Keratinocyte (primary cell): ENCODE measurements around the gene SMYD2. TPM values are rescaled to one million over a fixed set of nuclear protein-coding genes. Genes with fewer than 3 reads are reported as not detected.

Experiments
- DNase-seq: peaks from one replicate; pipeline ENCODE4 v3.0.0-alpha.2; 2011; ENCODE audit warnings: low read depth, missing footprints, low spot score
- FAIRE-seq: peaks from 2 replicates; lab custom pipeline; 2011; peaks lifted over from hg19 to GRCh38; lab: Jason Lieb, UNC
- H2AFZ ChIP-seq: 2 replicates; pipeline ENCODE4 v1.6.0; 2012; ENCODE audit warnings: low read length, control low read depth, inconsistent platforms; ENCODE audit not compliant: control insufficient read depth
- H3K27ac ChIP-seq: 2 replicates; pipeline ENCODE4 v1.5.1; 2011; ENCODE audit warnings: low read length; ENCODE audit not compliant: control insufficient read depth, insufficient read depth
- H3K27me3 ChIP-seq: 3 replicates; pipeline ENCODE4 v1.6.0; 2011; ENCODE audit warnings: low read length; ENCODE audit not compliant: control insufficient read depth, insufficient read depth; ENCODE audit errors: extremely low read depth
- H3K36me3 ChIP-seq, 2 experiments: 2 replicates in 1 of 2; 3 replicates in 1 of 2; pipeline ENCODE4 v1.5.1; 2011; ENCODE audit warnings: low read length in 2 of 2, mild to moderate bottlenecking in 1 of 2; ENCODE audit not compliant: control insufficient read depth in 2 of 2, insufficient read depth in 2 of 2; ENCODE audit errors: extremely low read depth in 1 of 2
- H3K4me1 ChIP-seq: 3 replicates; pipeline ENCODE4 v1.5.1; 2011; ENCODE audit warnings: low read length; ENCODE audit not compliant: control insufficient read depth, insufficient read depth; ENCODE audit errors: extremely low read depth
- H3K4me2 ChIP-seq: 3 replicates; pipeline ENCODE4 v1.6.0; 2011; ENCODE audit warnings: low read depth, low read length; ENCODE audit not compliant: control insufficient read depth, insufficient read depth; ENCODE audit errors: extremely low read depth
- H3K4me3 ChIP-seq, 3 experiments: fragments of 200-600 bp in 1 of 3; sonication (generic) in 1 of 3; 2 replicates in 2 of 3; 3 replicates in 1 of 3; pipeline ENCODE4 v1.5.1; 2011 to 2016; ENCODE audit warnings: low read length in 3 of 3, mild to moderate bottlenecking in 3 of 3, control low read depth in 2 of 3, inconsistent platforms in 1 of 3, low read depth in 1 of 3, mixed read lengths in 1 of 3, mixed run types in 1 of 3, moderate library complexity in 1 of 3; ENCODE audit not compliant: control insufficient read depth in 2 of 3, insufficient read depth in 2 of 3; ENCODE audit errors: extremely low read depth in 1 of 3
- H3K79me2 ChIP-seq: 2 replicates; pipeline ENCODE4 v1.6.0; 2012; ENCODE audit warnings: low read length; ENCODE audit not compliant: control insufficient read depth, insufficient read depth
- H3K9ac ChIP-seq: 3 replicates; pipeline ENCODE4 v1.6.0; 2011; ENCODE audit warnings: low read length; ENCODE audit not compliant: control insufficient read depth, insufficient read depth; ENCODE audit errors: extremely low read depth
- H3K9me1 ChIP-seq: 3 replicates; pipeline ENCODE4 v1.6.0; 2011; ENCODE audit warnings: low read length; ENCODE audit not compliant: control insufficient read depth, insufficient read depth; ENCODE audit errors: extremely low read depth
- H3K9me3 ChIP-seq: 2 replicates; pipeline ENCODE4 v1.5.1; 2012; ENCODE audit warnings: low read depth, low read length; ENCODE audit not compliant: control insufficient read depth
- H4K20me1 ChIP-seq: 3 replicates; pipeline ENCODE4 v1.6.0; 2011; ENCODE audit warnings: low read length; ENCODE audit not compliant: control insufficient read depth, insufficient read depth; ENCODE audit errors: extremely low read depth
- CTCF ChIP-seq, 3 experiments: IDR thresholded peaks in 1 of 3; conservative IDR thresholded peaks in 1 of 3; optimal IDR thresholded peaks in 1 of 3; 2 replicates in 2 of 3; 3 replicates in 1 of 3; pipeline versions ENCODE3 to v1.5.1; 2011; ENCODE audit warnings: low read length in 3 of 3, mild to moderate bottlenecking in 3 of 3, moderate library complexity in 2 of 3, control low read depth in 1 of 3, inconsistent platforms in 1 of 3; ENCODE audit not compliant: insufficient read depth in 2 of 3; ENCODE audit errors: extremely low read depth in 1 of 3
- EZH2 ChIP-seq: IDR thresholded peaks from one replicate; pipeline ENCODE4 v1.6.1; 2012; ENCODE audit warnings: inconsistent platforms, mild to moderate bottlenecking, low read length, moderate library complexity
- dilution Hi-C: fragments of 300-500 bp; cut with MboI; formaldehyde crosslinking; loops from one replicate; pipeline ENCODE4 v1.7.0; 2020; ENCODE audit warnings: low sequenced_read_pairs; ENCODE audit not compliant: extremely low pct_ligation_motif_present
- polyA plus RNA-seq, 5 experiments: library from polyadenylated mRNA; depleted of rRNA in 3 of 5; stranded (reverse) in 3 of 5; stranded (forward) in 1 of 5; unstranded in 1 of 5; fragments of >200 nt; gene quantifications; 1 replicate in 1 of 5; 2 replicates in 3 of 5; 3 replicates in 1 of 5; pipeline versions ENCODE4 v1.2.1 to v1.2.3, GENCODE V29; 2011 to 2012; ENCODE audit warnings: missing spikeins in 2 of 5, low read depth in 1 of 5, low replicate concordance in 1 of 5

Gene SMYD2
- polyA plus RNA-seq, 1 donor (not counting 4 experiments of a cell fraction or from before 2014, with no cell fraction given): 75.5 TPM

- Histone ChIP-seq H2AFZ (no peak overlapping the region), H3K4me3 (no peak overlapping the region), H3K27me3 (no peaks in the 10 kb centered on the region), H3K4me1 (no peaks in the 10 kb centered on the region), H3K4me2 (no peak overlapping the region), H3K27ac (no peak overlapping the region), H3K9ac (no peak overlapping the region), H3K9me3 (no peaks in the 10 kb centered on the region), H3K9me1 (no peaks in the 10 kb centered on the region), H4K20me1 (no peaks in the 10 kb centered on the region), H3K79me2 (no peaks in the 10 kb centered on the region), H3K36me3 (no peaks in the 10 kb centered on the region)
- dilution Hi-C loops: no loop called here
- FAIRE-seq (no peak), DNase-seq (no peak)
- no peak for TF ChIP-seq EZH2
- no peak for TF ChIP-seq CTCF (optimal IDR thresholded peaks at IDR 0.05 in 1 of 3, IDR thresholded peaks at IDR 0.05 in 1 of 3, conservative IDR thresholded peaks at IDR 0.05 in 1 of 3; ENCODE audit: extremely low read depth in 1 of 3, insufficient read depth in 2 of 3, low read length in 3 of 3)
Observed at GRCh38 chr1:214271174-214271858, 9.6 kb upstream of the SMYD2 start.

GRCh38 chr1:214271995-214272731 is 8.8 kb upstream of the SMYD2 start:
- H3K9me1 ChIP-seq: no peaks in the 10 kb centered on the region
- FAIRE-seq (no peak), DNase-seq (no peak)
- no peaks in the 10 kb centered on the region for H4K20me1 ChIP-seq
- H3K9ac ChIP-seq: no peak overlapping the region
- no peak for TF ChIP-seq EZH2
- no peaks in the 10 kb centered on the region for H3K9me3 ChIP-seq
- no peak overlapping the region for H2AFZ ChIP-seq
- no peaks in the 10 kb centered on the region for H3K79me2 ChIP-seq
- H3K36me3 ChIP-seq: no peaks in the 10 kb centered on the region
- H3K27me3 ChIP-seq: no peaks in the 10 kb centered on the region
- H3K4me1 ChIP-seq: no peaks in the 10 kb centered on the region
- H3K27ac ChIP-seq: no peak overlapping the region
- dilution Hi-C loops: no loop called here
- no peak overlapping the region for H3K4me2 ChIP-seq
- no peak overlapping the region for H3K4me3 ChIP-seq
